Subcutaneous preadipocyte (primary cell): ENCODE results near the gene KARS1. TPM values are rescaled to one million over a fixed set of nuclear protein-coding genes. Genes with fewer than 3 reads are reported as not detected.

ENCODE experiments used
- total RNA-seq: library from RNA; depleted of rRNA; stranded (reverse); fragments of >200 nt; gene quantifications from 2 replicates; pipeline ENCODE4 v1.2.3, GENCODE V29; 2012

Gene KARS1
- total RNA-seq: 158 and 161 TPM in 2 replicates

GRCh38 chr16:75647492-75648264 is at the start of gene KARS1, which contains the start of gene TERF2IP:
KARS1 (minus strand) TSS chr16:75647665; CDS start chr16:75647639, 26 bp downstream.
TERF2IP (plus strand) TSS chr16:75647773; CDS start chr16:75647883, 110 bp downstream.

GRCh38 chr16:75676909-75677308 is 29.4 kb upstream of the KARS1 start, which contains the start of gene CPHXL2:
CPHXL2 (minus strand) TSS chr16:75677009; CDS start chr16:75676999, 10 bp downstream.

GRCh38 chr16:75622761-75623605 is 24.5 kb downstream of the KARS1 start, which contains the start of gene ADAT1:
ADAT1 (minus strand) TSS chr16:75623281; CDS start chr16:75620799, 2,482 bp downstream.

Other genes with a start within 250 kb of the KARS1 start
- 37.7 and 42.6 TPM in 2 replicates for gene CFDP1, start 214.2 kb downstream of the KARS1 start, total RNA-seq
- 9.2 and 18.2 TPM in 2 replicates for gene TMEM170A, start 183.0 kb downstream of the KARS1 start, total RNA-seq
- gene CHST6, start 152.2 kb downstream of the KARS1 start, total RNA-seq: 0.37 and 0.98 TPM in 2 replicates
- gene CHST5, start 111.6 kb downstream of the KARS1 start, total RNA-seq: 0.20 and 0.73 TPM in 2 replicates
- 15.4 and 18.8 TPM in 2 replicates for gene TMEM231, start 91.4 kb downstream of the KARS1 start, total RNA-seq
- 21.3 and 22.5 TPM in 2 replicates for gene GABARAPL2, start 81.3 kb downstream of the KARS1 start, total RNA-seq
- 54.7 and 72.1 TPM in 2 replicates for gene ADAT1, start 24.4 kb downstream of the KARS1 start, total RNA-seq
- gene TERF2IP, start 108 bp upstream of the KARS1 start, total RNA-seq: 23.1 and 26.8 TPM in 2 replicates
- not detected in 2 replicates for gene CPHXL2, start 29.3 kb upstream of the KARS1 start, total RNA-seq
- gene DUXB, start 53.8 kb upstream of the KARS1 start, total RNA-seq: not detected in 2 replicates
- not detected in 2 replicates for gene CPHXL, start 78.8 kb upstream of the KARS1 start, total RNA-seq